Progenitor cell of endocrine pancreas (in vitro differentiated cells): Measurements from ENCODE around the gene TBC1D17. TPM values are rescaled to one million over a fixed set of nuclear protein-coding genes. Genes with fewer than 3 reads are reported as not detected.

Source experiments
- DNase-seq: peaks from one replicate; pipeline ENCODE4 v3.0.0; 2021; ENCODE audit warnings: low spot score; ENCODE audit not compliant: unreplicated experiment
- H3K27ac Mint-ChIP-seq: 2 replicates; pipeline ENCODE4 v1.8.0; 2021; ENCODE audit warnings: mild to moderate bottlenecking, moderate library complexity, mixed read lengths
- H3K27me3 Mint-ChIP-seq: 2 replicates; pipeline ENCODE4 v1.8.0; 2021; ENCODE audit warnings: mixed read lengths
- H3K36me3 Mint-ChIP-seq: 2 replicates; pipeline ENCODE4 v1.8.0; 2022; ENCODE audit warnings: mixed read lengths; ENCODE audit not compliant: insufficient read depth
- H3K4me1 Mint-ChIP-seq: 2 replicates; pipeline ENCODE4 v1.8.0; 2021; ENCODE audit warnings: low read depth, mixed read lengths
- H3K4me3 Mint-ChIP-seq: 2 replicates; pipeline ENCODE4 v1.8.0; 2021; ENCODE audit warnings: low read depth, mild to moderate bottlenecking, moderate library complexity, mixed read lengths
- H3K9me3 Mint-ChIP-seq: 2 replicates; pipeline ENCODE4 v1.8.0; 2021; ENCODE audit warnings: low read depth, mixed read lengths
- total RNA-seq: library from RNA; stranded (reverse); gene quantifications from 2 replicates; pipeline ENCODE4 v1.2.1, GENCODE V29; 2021
- TF ChIP-seq, protein P1 (sequence below): fragments of 200-600 bp; sonication (generic); IDR thresholded peaks from one replicate; pipeline ENCODE4 v1.5.0; 2021; ENCODE audit warnings: antibody characterized with exemption, mild to moderate bottlenecking; ENCODE audit not compliant: unreplicated experiment

TBC1D17 gene
- total RNA-seq, 1 donor from 2014 or later = 44.6 TPM

DNA sequence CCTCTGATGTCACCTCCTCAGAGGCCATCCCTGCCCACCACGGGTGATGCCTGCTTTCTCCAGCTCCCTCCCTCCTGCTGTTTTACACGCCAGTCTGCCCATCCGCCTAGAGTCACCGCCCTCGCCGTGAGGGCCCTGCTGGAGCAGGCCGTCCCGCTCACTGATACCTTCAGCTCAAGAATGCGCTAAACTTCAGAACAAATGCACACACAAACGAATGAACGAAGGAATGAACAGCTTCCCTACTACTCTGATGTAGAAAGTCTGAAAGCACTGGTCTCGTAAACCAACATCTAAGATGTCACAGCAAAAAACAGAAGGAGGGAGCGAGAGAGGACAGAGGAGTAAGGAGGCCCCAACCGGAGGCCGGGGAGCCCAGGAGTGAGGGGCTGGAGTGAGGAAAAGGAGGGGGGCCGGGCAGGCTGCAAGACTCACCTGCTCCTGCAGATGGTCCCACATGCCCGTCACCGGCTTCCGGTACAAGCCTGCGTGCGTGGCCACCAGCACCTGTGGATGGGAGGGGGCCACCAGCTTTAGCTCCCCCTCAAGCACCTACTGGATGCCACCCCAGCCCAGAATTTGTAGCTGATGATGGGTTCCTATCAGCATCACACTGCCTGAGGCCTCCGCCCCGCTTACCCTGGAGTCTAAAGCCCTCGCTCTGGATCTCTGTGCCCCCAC is 14.1 kb upstream of the TBC1D17 start:
- no peaks in the 10 kb centered on the region for H3K27me3 Mint-ChIP-seq
- no peak overlapping the region for H3K4me3 Mint-ChIP-seq
- no peak overlapping the region for H3K27ac Mint-ChIP-seq
- TF ChIP-seq, protein P1, sequence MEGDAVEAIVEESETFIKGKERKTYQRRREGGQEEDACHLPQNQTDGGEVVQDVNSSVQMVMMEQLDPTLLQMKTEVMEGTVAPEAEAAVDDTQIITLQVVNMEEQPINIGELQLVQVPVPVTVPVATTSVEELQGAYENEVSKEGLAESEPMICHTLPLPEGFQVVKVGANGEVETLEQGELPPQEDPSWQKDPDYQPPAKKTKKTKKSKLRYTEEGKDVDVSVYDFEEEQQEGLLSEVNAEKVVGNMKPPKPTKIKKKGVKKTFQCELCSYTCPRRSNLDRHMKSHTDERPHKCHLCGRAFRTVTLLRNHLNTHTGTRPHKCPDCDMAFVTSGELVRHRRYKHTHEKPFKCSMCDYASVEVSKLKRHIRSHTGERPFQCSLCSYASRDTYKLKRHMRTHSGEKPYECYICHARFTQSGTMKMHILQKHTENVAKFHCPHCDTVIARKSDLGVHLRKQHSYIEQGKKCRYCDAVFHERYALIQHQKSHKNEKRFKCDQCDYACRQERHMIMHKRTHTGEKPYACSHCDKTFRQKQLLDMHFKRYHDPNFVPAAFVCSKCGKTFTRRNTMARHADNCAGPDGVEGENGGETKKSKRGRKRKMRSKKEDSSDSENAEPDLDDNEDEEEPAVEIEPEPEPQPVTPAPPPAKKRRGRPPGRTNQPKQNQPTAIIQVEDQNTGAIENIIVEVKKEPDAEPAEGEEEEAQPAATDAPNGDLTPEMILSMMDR = no peak
- H3K9me3 Mint-ChIP-seq = no peaks in the 10 kb centered on the region
- peaks cover 22% of the 10 kb centered on the region for H3K36me3 Mint-ChIP-seq
- no peak for DNase-seq
- H3K4me1 Mint-ChIP-seq = peaks cover 14% of the 10 kb centered on the region

DNA sequence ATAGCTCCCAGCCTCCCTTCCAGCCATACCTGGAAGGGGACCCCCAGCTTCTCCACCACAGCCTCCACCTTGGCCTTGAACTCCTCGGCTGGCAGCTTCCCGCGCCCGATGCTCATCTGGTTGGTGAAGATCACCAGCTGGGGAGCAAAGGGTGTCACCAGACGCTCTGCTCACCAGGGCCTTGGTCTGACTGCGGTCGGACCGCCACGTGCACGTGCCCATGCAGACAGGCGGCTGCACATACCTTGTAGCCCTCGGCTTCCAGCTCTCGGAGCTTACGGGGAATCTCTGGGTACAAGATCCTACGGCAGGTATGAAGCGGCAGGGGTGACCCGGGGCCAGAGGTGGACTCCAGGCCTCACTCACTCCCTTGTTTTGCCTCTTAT is 13.6 kb upstream of the TBC1D17 start:
- Mint-ChIP-seq H3K27me3 (no peaks in the 10 kb centered on the region), H3K9me3 (no peaks in the 10 kb centered on the region), H3K4me1 (peaks cover 14% of the 10 kb centered on the region), H3K36me3 (peaks cover 20% of the 10 kb centered on the region), H3K4me3 (no peak overlapping the region), H3K27ac (no peak overlapping the region)
- TF ChIP-seq, protein P1 = no peak
- no peak for DNase-seq

DNA sequence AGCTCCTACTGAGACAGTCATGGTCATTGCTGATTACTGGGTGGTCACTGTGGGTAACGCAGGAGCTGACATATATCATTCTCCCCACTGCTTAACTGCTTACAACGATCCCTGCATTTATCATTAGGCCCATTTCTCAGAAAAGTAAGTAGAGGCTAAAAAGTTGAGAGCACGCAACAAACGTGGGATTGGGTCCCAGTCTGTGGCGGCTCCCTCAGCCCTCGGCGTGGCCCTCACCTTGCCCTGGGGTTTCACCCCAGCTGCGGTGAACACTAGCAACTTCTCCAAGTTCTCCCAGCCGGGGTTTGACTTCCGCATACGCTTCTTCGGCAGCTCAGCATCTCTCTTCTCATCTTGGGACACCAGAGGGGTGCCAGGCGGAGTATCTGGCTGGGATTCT is 12.6 kb upstream of the TBC1D17 start:
- Mint-ChIP-seq H3K4me3 (no peak overlapping the region), H3K36me3 (peaks cover 19% of the 10 kb centered on the region), H3K27ac (no peak overlapping the region), H3K27me3 (no peaks in the 10 kb centered on the region), H3K4me1 (peaks cover 14% of the 10 kb centered on the region), H3K9me3 (no peaks in the 10 kb centered on the region)
- TF ChIP-seq, protein P1 = no peak
- DNase-seq = no peak

DNA sequence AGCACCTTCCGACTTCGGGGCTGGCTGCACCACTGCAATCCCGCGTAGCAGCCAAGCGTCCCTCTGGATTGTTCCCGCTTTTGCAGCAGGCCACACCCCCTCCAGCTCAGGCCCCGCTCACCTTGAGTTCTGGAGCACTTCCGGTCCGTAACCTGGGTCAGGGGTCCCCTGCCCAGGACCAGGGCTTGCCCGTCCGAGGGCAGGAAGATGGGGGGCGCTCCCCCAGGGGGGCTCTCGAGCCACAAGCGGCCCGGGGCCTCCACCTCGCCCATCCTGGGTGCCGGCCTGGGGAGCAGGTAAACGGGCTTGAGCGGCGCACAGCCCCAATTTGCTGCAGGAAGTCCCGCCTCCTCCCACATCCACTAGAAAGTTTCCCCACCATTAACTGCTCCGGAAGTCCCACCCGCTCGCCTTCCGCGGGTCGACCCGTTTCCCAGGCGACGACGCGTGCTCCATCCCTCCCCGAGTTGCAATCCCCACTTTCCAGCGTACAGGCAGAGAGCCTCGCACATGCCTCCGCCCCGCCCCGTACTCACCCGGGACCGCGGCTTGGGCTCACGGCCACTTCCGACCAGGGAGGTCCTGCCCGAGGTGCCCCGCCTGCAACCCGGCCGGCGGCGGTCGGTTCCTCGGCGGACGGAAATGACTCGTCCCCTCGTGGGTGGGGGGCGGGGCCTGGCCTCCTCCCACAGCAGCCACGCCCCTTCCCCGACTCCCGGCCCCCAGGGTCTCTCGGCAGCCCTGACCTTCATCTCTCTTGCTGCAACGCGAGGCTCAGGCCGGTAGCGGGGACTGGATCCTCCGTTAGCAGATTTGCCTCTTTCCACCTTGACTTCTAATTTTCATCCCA is 10.3 kb upstream of the TBC1D17 start, which contains the start of gene PNKP:
PNKP (minus strand) TSS at position 644 of the 850 bp plus-strand sequence; CDS start at position 272, 372 bp downstream.
- H3K36me3 Mint-ChIP-seq = peaks cover 15% of the 10 kb centered on the region
- H3K9me3 Mint-ChIP-seq = no peaks in the 10 kb centered on the region
- H3K27ac Mint-ChIP-seq = peak within 1 kb of the TSS; percentile 97
- no peak within 1 kb of the TSS for H3K4me3 Mint-ChIP-seq
- TF ChIP-seq, protein P1 = no peak
- no peaks in the 10 kb centered on the region for H3K27me3 Mint-ChIP-seq
- peak; percentile 79 for DNase-seq
- peaks cover 20% of the 10 kb centered on the region for H3K4me1 Mint-ChIP-seq

DNA sequence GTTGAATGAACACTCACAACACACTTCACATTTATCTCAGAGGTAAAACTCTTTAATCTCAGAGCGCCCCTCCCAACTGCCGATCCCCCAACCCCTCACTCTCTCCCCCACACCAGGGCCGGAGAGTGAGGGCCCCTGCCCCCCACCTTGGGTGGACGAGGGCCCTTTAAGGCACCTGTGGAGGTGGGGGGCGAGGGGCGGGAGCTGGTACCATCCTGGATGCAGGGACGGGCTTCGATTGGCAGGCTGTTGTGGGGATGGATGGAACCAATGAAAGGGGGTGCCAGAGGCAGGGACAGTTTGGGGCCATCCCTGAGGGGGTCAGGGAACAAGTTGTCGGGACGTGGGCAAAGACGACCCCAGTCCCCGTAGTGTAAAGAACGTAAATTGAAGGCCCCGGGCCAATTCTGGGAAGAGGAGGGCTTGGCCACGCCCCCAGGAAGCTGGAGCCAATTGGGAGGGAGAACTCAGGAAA is 8.5 kb upstream of the TBC1D17 start:
- DNase-seq = no peak
- TF ChIP-seq, protein P1 = no peak
- Mint-ChIP-seq H3K36me3 (peaks cover 11% of the 10 kb centered on the region), H3K9me3 (no peaks in the 10 kb centered on the region), H3K4me3 (no peak overlapping the region), H3K27ac (no peak overlapping the region), H3K4me1 (peaks cover 18% of the 10 kb centered on the region), H3K27me3 (no peaks in the 10 kb centered on the region)
